ENCODE data around the gene CYP26B1.
"Not testable (repeated sequence)": the region's sequence is repeated elsewhere in the genome, so short reads cannot be mapped to it uniquely, and the experiment has no call there.

CYP26B1 gene

DNA sequence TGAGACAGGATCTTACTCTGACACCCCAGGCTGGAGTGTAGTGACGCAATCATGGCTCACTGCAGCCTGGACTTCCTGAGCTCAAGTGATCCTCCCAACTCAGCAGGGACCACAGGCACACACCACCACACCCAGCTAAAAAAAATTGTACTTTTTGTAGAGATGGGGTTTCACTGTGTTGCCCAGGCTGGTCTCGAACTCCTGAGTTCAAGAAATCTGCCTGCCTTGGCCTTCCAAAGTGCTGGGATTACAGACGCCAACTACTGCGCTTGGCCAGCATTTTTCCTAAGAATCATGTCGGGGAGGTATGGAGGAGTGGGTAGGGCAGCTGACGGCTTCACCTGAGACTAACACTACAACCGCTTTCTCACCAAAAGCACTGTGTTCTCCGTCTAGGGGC, 50.4 kb downstream of the CYP26B1 start:
- Mint-ChIP-seq H3K36me3 (no peaks in the 10 kb centered on the region), H3K4me1 (no peaks in the 10 kb centered on the region), H3K27ac (no peak overlapping the region), H3K9me3 (no peaks in the 10 kb centered on the region), H3K4me3 (no peak overlapping the region)
- ATAC-seq (no peak), DNase-seq (ENCODE audit: low spot score in 2 of 2) (no peak)

DNA sequence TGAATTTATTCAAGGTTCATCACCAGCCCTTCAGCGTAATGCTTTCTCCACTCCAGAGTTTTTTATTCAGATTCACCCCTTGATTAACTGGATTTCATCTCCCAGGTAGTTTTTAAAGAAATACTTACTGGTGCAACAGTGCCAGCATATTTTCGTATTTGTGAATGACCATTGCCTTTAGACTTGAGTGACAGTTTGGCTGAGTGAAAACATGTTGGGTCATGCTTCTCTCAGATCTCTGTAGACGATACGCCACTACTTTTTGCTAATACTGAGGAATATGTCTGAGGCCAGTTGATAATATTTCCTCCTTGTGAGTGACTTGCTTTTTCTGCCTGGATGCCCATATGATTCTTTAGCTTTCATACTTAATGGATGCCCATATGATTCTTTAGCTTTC, 51.5 kb downstream of the CYP26B1 start:
- ATAC-seq (no peak), DNase-seq (ENCODE audit: low spot score in 2 of 2) (no peak)
- Mint-ChIP-seq H3K36me3 (no peaks in the 10 kb centered on the region), H3K9me3 (no peaks in the 10 kb centered on the region), H3K4me3 (no peak overlapping the region), H3K27ac (no peak overlapping the region), H3K4me1 (no peaks in the 10 kb centered on the region)

DNA sequence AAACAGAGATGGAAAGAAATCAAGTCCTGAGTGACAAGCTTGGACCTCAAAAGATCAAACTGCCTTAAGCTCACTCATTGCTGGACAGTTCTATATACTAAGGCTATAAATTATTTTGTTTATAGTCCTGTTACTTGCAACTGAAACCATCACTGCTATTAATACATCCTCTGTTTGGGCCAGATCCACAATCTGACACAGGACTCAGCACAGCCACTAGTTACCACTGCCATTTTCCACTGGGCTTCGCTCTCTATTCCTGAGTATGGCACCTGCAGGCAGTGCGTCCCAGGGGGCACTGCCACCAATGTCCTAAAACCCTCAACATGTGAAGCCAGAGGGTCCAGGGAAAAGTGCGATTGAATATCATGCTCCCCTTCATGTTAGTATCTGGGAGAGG, 52.3 kb downstream of the CYP26B1 start:
- Mint-ChIP-seq H3K36me3 (no peaks in the 10 kb centered on the region), H3K4me3 (no peak overlapping the region), H3K4me1 (no peaks in the 10 kb centered on the region), H3K9me3 (no peaks in the 10 kb centered on the region), H3K27ac (no peak overlapping the region)
- DNase-seq (ENCODE audit: low spot score in 2 of 2) (no peak), ATAC-seq (no peak)

DNA sequence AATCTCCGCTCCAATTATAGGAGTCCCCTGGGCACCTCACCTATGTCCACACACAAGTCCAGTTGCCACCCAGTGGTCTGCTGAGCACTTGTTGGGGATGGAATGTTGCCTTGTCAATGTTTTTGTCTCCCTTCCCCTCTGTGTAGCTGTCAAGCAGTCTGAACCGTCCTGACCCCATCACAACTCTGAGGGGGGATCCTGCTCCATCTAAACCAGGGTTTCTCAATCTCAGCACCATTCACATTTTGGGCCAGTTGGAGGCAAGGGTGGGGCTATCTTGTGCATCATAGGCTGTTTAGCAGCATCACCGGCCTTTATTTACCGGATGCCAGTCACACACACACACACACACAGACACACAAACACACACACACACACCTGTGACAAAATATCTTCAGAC, 53.0 kb downstream of the CYP26B1 start:
- no peaks in the 10 kb centered on the region for H3K36me3 Mint-ChIP-seq
- ATAC-seq (peak; percentile 9), DNase-seq (ENCODE audit: low spot score in 2 of 2) (peak in 1 of 2 donors; percentile 10)
- H3K27ac Mint-ChIP-seq: no peak overlapping the region
- H3K9me3 Mint-ChIP-seq: no peaks in the 10 kb centered on the region
- H3K4me1 Mint-ChIP-seq: no peaks in the 10 kb centered on the region
- H3K4me3 Mint-ChIP-seq: no peak overlapping the region

DNA sequence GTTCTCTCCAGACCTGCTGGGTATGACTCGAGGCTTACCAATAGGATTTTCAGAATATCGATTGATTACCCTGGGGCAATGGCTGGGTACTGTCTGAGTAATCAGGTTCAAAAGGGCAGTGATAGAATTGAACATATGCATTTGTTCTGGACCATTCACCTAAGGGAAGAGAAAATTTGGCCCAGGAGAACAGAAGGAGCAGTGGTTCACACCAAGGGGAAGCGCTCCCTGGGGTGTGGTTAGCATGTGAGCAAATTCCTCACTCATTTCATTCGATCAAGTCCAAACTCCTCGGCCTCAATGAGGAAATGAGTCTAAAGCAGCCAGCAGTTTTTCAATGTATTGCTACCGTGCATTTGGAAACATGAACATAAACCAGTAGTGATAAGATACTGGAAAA, 55.6 kb downstream of the CYP26B1 start:
- DNase-seq (ENCODE audit: low spot score in 2 of 2) (no peak), ATAC-seq (no peak)
- H3K36me3 Mint-ChIP-seq: no peaks in the 10 kb centered on the region
- H3K9me3 Mint-ChIP-seq: no peaks in the 10 kb centered on the region
- H3K4me1 Mint-ChIP-seq: no peaks in the 10 kb centered on the region
- no peak overlapping the region for H3K4me3 Mint-ChIP-seq
- no peak overlapping the region for H3K27ac Mint-ChIP-seq

DNA sequence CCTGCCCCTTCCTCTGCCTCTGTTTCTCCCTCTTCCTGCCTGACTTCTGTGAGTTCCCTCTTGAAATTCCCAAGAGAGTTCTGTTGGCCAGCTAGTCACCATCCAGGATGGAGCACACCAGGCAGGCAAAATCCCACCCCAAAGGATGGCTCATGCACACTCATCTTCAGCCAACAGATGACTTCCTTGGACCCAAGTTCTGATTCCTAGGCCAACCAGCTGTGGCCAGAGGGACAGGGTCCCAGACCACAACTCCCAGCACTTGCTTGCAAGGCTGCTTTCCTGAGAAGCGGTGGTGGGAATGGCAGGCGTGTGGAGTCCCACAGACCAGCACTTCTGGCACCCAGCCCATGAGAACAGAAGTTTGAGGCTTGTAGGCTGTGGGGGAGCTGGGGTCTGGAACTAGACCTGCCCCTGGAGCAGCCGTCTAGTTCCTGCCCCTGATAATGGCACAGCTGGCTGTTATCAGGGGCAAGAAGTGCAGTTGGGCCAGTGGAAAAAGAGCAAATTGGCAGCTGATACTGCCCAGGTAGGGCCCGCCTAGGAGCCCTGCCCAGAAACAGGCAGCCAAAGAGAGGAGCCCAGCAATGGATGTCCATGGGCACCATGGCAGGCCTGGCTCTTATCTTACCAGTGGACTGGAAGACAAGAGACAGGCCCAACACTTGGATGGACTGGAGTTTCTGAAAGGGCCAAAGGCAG, 56.7 kb downstream of the CYP26B1 start:
- no peak overlapping the region for H3K4me3 Mint-ChIP-seq
- ATAC-seq: no peak
- H3K27ac Mint-ChIP-seq: no peak overlapping the region
- H3K4me1 Mint-ChIP-seq: no peaks in the 10 kb centered on the region
- DNase-seq (ENCODE audit: low spot score in 2 of 2): peak in 1 of 2 donors; percentile 25
- H3K9me3 Mint-ChIP-seq: no peaks in the 10 kb centered on the region
- no peaks in the 10 kb centered on the region for H3K36me3 Mint-ChIP-seq

DNA sequence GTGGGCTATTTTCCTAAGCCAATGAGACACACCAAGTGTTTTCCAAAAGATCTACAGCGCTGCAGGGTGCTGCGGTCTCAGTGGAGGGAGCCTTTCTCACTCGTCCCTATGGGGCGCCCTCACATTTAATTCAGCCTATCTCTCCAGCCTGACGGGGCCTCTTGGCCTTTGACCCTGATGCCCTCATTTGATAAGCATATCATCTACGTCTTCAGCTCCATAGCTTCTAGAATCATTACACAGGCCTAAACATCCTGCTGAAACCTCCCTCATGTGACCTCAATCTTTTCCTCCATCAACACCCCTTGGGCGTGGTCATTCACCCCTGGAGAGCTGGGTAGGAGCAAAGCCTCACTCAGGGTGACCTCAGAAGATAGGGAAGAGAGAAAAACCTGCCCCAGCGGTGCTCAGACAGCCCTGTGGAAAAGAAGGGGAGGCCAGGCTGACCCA, 57.4 kb downstream of the CYP26B1 start:
- no peak for ATAC-seq
- H3K36me3 Mint-ChIP-seq: no peaks in the 10 kb centered on the region
- H3K9me3 Mint-ChIP-seq: no peaks in the 10 kb centered on the region
- no peak for DNase-seq (ENCODE audit: low spot score in 2 of 2)
- H3K4me1 Mint-ChIP-seq: no peaks in the 10 kb centered on the region
- no peak overlapping the region for H3K27ac Mint-ChIP-seq
- H3K4me3 Mint-ChIP-seq: no peak overlapping the region

DNA sequence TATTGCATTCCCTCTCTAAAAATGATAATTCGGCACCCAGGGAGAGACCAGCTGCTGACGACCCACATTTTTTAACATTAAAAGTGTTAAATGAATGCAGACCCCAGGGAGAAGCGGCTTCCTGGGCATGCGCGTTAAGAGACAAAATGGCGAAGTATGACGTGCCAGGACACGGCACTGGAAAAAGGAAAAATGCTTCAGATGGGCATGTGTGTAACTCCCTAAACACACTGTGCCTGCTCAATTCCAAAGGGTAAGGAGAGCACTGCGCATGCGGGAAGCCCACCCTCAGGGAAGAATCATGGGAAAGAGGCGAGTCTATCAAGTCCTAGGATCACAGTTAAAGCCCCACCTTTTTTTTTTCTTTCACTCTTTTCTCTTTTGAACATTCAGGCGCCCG, 58.1 kb downstream of the CYP26B1 start:
- Mint-ChIP-seq H3K36me3 (no peaks in the 10 kb centered on the region), H3K9me3 (no peaks in the 10 kb centered on the region), H3K4me3 (no peak overlapping the region), H3K27ac (no peak overlapping the region), H3K4me1 (no peaks in the 10 kb centered on the region)
- no peak for ATAC-seq
- peak in 1 of 2 donors; percentile 10 for DNase-seq (ENCODE audit: low spot score in 2 of 2)

DNA sequence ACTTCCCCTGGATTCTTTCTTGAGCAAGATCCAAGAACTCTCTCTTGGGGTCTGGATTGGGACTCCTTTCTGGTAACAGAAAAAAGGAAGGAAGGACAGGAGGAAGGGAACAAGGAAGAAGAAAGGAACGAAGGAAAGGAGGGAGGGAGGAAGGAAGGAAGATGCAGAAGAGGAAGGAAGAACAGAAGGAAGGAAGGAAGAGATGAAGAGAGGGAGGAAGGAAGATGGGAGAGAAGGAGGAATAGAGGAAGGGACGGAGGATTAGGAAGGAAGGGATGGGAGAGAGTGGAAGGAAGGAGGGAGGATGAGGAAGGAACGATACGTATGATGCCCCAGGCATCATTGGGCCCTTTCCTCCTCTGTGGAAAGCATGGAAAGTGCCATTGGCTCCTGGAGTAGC, 58.6 kb downstream of the CYP26B1 start:
- no peaks in the 10 kb centered on the region for H3K9me3 Mint-ChIP-seq
- no peak overlapping the region for H3K27ac Mint-ChIP-seq
- DNase-seq (ENCODE audit: low spot score in 2 of 2) (peak in 1 of 2 donors; percentile 15), ATAC-seq (no peak)
- H3K36me3 Mint-ChIP-seq: no peaks in the 10 kb centered on the region
- no peak overlapping the region for H3K4me3 Mint-ChIP-seq
- no peaks in the 10 kb centered on the region for H3K4me1 Mint-ChIP-seq

DNA sequence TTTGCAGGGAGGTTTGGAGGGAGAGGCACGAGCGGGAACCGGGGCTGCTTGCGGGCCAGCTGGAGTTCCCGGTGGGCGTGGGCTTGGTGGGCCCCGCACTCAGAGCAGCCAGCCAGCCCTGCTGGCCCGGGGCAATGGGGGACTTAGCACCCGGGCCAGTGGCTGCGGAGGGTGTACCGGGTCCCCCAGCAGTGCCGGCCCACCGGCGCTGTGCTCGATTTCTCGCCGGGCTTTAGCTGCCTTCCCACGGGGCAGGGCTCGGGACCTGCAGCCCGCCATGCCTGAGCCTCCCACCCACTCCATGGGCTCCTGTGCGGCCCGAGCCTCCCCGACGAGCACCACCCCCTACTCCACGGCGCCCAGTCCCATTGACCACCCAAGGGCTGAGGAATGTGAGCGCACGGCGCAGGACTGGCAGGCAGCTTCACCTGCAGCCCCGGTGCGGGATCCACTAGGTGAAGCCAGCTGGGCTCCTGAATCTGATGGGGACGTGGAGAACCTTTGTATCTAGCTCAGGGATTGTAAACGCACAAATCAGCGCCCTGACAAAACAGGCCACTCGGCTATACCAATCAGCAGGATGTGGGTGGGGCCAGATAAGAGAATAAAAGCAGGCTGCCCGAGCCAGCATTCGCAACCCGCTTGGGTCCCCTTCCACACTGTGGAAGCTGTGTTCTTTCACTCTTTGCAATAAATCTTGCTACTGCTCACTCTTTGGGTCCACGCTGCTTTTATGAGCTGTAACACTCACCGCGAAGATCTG, 60.6 kb downstream of the CYP26B1 start:
- H3K4me1 Mint-ChIP-seq; H3K36me3 Mint-ChIP-seq; DNase-seq (ENCODE audit: low spot score in 2 of 2); H3K27ac Mint-ChIP-seq; ATAC-seq; H3K9me3 Mint-ChIP-seq; H3K4me3 Mint-ChIP-seq: not testable (repeated sequence)

DNA sequence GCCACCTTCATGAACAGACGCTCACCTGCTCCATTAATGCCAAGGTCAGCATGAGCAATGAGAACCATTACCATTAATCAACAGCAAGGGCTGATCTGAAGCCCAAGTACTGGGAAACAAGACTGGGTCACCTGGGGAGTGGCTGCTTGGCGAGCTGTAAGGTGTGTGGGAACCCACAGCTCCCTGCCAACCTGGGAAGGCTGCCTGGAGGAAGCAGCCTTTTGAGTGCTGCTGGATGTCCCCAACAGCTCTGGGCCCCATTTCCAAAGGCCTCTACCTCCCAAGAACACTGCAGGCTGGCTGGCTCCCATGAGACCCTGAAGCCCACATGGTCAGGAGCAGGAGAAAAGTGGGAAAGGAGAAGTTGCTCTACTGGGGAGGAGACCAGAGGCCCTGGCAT, 62.1 kb downstream of the CYP26B1 start:
- ATAC-seq (no peak), DNase-seq (ENCODE audit: low spot score in 2 of 2) (no peak)
- no peaks in the 10 kb centered on the region for H3K4me1 Mint-ChIP-seq
- H3K27ac Mint-ChIP-seq: no peak overlapping the region
- no peak overlapping the region for H3K4me3 Mint-ChIP-seq
- no peaks in the 10 kb centered on the region for H3K9me3 Mint-ChIP-seq
- no peaks in the 10 kb centered on the region for H3K36me3 Mint-ChIP-seq

DNA sequence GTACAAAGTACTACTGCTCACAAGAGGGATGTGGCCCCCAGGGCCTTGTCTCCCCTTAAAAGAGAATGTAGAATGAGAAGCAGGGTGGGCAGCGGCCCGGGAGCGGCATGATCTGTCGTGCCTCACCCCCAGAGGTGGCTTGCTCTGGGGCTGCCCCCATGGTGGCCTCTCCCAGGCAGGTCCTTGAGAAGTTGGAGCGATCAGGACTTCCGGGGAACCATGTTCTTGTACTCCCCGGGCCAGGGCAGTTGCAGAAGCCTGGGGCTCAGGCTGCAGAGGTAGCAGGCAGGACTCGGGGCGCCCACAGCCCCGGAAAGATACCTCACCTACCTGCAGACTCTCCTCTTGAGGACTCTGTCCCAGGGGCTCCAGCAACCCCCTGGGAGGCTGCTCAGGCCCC, 62.6 kb downstream of the CYP26B1 start:
- no peaks in the 10 kb centered on the region for H3K9me3 Mint-ChIP-seq
- no peak overlapping the region for H3K27ac Mint-ChIP-seq
- H3K4me1 Mint-ChIP-seq: no peaks in the 10 kb centered on the region
- H3K4me3 Mint-ChIP-seq: no peak overlapping the region
- no peaks in the 10 kb centered on the region for H3K36me3 Mint-ChIP-seq
- DNase-seq (ENCODE audit: low spot score in 2 of 2): no peak
- no peak for ATAC-seq

DNA sequence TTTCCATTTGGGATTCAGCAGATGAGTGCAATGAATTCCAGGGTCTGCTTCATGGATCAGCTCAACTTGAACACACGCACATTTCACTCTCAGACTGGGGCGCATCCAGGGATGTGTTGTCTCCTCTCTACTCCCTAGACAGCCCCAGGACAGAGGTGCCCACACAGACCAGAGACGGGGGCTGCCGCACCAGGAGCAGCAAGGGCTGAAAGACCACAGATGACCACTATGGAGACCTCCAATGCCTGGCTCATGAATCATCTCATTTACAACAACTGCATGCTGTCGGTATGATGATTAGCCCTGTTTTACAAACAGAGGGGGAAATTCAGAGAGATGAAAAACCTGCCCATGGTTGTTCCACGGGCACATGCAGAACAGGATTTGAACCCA, 63.1 kb downstream of the CYP26B1 start:
- no peaks in the 10 kb centered on the region for H3K4me1 Mint-ChIP-seq
- no peaks in the 10 kb centered on the region for H3K36me3 Mint-ChIP-seq
- DNase-seq (ENCODE audit: low spot score in 2 of 2) (no peak), ATAC-seq (no peak)
- H3K4me3 Mint-ChIP-seq: no peak overlapping the region
- H3K9me3 Mint-ChIP-seq: no peaks in the 10 kb centered on the region
- H3K27ac Mint-ChIP-seq: no peak overlapping the region

DNA sequence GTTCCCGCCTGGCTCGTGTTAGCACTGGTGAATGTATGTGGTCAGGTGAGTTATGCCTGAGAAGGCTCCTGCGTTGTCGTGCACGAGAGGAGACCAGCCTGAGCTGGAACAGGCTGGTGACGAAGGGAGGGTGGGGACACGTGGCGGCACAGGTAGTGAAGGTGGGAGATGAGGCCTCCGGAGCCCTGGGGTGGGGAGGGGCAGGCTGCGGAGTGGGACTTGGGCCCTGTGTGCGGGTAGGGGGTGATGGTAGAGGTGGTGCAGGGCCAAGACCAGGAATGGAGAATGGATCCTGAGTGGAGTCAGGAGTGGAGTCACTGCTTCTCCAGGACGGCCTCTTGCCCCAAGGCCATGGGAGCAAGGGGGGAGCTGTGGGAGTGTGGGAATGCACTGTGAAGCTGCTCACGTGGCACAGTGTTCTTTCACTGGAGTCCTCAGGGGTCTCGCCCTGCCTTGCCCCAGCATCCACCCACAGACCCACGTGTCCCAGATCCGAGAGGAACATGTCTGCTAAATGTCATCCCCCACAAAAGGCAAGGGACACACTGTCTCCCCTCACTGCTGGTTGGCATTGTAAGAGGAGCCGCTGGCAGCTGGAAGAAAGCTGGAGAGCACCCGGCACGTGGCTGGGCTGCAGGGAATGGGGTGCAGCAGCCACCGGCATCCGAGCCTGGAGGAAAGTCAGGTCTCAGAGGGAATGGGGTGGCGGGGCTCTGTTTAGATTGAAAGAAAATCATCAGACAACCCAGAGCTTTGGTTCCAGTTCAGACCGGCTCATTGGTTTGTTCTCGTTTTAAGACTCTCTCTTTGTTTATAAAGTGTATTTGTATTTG, 63.7 kb downstream of the CYP26B1 start:
- Mint-ChIP-seq H3K27ac (no peak overlapping the region), H3K36me3 (no peaks in the 10 kb centered on the region), H3K4me1 (no peaks in the 10 kb centered on the region), H3K9me3 (no peaks in the 10 kb centered on the region), H3K4me3 (no peak overlapping the region)
- no peak for ATAC-seq
- DNase-seq (ENCODE audit: low spot score in 2 of 2): no peak

DNA sequence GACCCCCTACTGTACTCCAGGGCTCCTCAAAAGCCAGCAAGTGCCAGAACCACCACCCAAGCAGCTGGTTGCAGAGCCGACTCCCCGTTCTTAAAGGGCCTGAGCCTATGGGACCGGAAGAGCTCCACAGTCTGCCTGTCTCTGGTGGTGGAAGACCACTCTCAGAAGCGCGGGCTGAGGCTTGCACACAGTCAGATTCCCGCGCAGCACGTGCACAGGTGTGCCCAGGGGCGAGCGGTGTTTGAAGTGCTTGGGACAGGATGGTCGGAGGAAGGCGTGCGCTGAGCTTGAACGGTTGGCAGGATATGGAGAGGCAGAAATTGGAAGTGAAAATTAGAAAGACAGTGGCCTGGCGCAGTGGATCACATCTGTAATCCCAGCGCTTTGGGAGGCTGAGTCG, 64.8 kb downstream of the CYP26B1 start:
- Mint-ChIP-seq H3K27ac (no peak overlapping the region), H3K4me1 (no peaks in the 10 kb centered on the region), H3K4me3 (no peak overlapping the region), H3K9me3 (no peaks in the 10 kb centered on the region), H3K36me3 (no peaks in the 10 kb centered on the region)
- DNase-seq (ENCODE audit: low spot score in 2 of 2): no peak
- no peak for ATAC-seq
